ENCODE data around the gene SPATA2. TPM values are rescaled to one million over a fixed set of nuclear protein-coding genes. Genes with fewer than 3 reads are reported as not detected.

The SPATA2 gene
- total RNA-seq, 4 donors from 2014 or later = 1.7 to 3.0 (median 1.9) TPM

DNA sequence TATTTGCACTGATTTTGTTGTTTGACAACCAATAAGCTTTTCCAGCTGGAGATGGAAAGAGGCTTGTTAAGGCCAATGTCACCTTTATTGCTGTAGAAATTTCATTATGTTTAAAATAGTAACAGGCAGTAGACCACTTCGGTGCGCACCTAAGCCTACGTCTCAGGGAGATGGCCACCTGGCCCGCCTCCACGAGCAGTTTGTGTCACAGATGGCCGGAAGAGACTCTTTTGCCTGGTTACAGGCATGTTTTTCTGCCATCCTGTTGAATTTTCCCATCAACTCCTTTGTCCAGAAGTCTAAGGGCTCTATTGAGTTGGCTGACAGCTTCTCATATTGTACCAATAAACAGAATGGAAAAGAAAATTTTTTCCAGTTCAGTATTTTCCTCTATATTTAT lies 51.7 kb downstream of the SPATA2 start:
- TF ChIP-seq, protein P1, sequence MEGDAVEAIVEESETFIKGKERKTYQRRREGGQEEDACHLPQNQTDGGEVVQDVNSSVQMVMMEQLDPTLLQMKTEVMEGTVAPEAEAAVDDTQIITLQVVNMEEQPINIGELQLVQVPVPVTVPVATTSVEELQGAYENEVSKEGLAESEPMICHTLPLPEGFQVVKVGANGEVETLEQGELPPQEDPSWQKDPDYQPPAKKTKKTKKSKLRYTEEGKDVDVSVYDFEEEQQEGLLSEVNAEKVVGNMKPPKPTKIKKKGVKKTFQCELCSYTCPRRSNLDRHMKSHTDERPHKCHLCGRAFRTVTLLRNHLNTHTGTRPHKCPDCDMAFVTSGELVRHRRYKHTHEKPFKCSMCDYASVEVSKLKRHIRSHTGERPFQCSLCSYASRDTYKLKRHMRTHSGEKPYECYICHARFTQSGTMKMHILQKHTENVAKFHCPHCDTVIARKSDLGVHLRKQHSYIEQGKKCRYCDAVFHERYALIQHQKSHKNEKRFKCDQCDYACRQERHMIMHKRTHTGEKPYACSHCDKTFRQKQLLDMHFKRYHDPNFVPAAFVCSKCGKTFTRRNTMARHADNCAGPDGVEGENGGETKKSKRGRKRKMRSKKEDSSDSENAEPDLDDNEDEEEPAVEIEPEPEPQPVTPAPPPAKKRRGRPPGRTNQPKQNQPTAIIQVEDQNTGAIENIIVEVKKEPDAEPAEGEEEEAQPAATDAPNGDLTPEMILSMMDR (IDR thresholded peaks at IDR 0.05; ENCODE audit: low read depth) = no peak

DNA sequence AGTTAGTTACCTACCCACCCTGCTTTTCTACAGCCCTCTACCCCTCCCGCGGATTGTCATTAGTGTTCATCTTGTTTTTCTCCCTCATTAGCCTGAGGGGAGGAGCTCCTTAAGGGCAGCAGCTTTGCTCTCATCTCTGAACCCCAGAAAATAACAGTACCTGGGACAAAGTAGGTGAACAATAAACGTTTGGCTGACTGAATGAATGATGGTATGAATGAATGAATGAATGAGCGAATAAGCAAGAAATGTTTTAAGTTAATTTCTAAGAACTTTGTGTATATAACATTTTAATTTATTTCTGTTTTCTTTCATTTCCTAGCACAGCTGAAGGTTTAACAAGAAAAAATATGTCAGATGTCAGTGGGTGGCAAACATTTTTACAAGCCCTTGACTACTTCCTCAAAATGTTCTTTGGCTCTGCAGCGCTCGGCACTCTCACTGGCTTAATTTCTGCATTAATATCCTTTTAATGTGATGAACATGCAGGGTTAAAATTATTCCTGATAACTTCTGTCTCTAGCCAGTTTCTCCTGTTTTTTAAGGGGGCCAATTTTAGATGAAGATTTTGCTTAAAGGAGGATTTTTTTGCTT lies 52.6 kb downstream of the SPATA2 start:
- TF ChIP-seq, protein P1 (IDR thresholded peaks at IDR 0.05; ENCODE audit: low read depth) = no peak

DNA sequence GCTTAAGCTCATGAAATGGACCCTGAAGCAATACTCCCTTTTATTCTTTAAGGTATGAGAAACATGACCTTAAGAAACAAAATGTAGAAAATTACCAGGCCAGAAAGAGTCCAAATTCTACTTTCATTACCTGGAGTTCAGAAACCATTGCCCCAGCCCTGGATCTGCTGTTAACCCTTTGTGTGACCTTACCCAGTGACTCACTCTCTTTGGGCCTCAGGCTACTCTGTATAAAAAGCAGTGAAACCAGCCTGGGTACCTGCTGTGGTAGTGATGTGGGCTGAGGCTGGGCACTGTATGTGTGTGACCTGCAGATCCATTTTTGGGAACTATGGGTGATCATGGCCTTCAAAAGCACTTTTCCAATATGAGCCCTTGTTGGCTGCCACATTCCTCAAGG lies 55.5 kb downstream of the SPATA2 start:
- TF ChIP-seq, protein P1 (IDR thresholded peaks at IDR 0.05; ENCODE audit: low read depth) = no peak

DNA sequence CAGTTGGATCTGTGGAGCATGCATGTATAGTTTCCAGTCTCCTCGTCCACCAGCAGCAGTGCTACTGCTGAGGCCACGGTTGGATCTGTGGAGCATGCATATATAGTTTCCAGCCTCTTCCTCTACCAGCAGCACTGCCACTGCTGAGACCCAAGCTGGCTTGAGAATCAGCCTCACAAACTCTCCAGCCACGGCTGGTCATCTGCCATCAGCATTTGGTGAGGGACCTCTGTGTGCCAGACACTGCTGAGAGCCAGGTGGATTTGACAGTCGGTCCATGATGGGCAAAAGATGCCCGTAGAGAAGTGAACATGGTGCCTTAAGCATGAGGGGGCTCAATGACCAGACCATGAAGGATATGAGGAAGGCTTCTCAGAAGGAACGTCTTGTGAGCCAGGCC lies 56.3 kb downstream of the SPATA2 start:
- TF ChIP-seq, protein P1 (IDR thresholded peaks at IDR 0.05; ENCODE audit: low read depth) = no peak

DNA sequence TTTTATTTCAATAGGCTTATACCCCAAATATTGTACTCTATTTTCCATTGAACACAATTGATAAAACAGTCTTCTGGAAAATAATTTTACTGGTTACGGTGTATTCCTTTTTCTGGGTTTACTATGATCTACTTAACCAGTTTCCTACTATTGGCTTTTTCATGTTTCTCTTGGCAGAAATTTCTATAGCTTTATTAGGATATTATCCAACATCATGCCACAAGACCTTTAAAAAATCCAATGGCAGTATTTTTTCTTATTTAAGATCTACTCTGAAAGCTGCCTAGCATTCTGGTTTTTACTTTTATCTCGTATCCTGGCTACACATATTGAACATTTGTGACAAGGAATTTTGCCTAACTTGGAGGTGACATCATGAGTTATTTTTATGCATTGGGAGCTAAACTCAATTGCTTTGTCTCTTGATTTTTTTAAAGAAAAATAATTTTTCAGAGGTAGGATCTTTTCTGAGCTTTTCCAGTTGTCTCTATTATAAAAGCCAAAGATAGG lies 57.2 kb downstream of the SPATA2 start:
- TF ChIP-seq, protein P1 (IDR thresholded peaks at IDR 0.05; ENCODE audit: low read depth) = no peak

- TF ChIP-seq, protein P1 (IDR thresholded peaks at IDR 0.05; ENCODE audit: low read depth) = no peak
Observed at GRCh38 chr20:49856904-49857303, 58.4 kb downstream of the SPATA2 start.

DNA sequence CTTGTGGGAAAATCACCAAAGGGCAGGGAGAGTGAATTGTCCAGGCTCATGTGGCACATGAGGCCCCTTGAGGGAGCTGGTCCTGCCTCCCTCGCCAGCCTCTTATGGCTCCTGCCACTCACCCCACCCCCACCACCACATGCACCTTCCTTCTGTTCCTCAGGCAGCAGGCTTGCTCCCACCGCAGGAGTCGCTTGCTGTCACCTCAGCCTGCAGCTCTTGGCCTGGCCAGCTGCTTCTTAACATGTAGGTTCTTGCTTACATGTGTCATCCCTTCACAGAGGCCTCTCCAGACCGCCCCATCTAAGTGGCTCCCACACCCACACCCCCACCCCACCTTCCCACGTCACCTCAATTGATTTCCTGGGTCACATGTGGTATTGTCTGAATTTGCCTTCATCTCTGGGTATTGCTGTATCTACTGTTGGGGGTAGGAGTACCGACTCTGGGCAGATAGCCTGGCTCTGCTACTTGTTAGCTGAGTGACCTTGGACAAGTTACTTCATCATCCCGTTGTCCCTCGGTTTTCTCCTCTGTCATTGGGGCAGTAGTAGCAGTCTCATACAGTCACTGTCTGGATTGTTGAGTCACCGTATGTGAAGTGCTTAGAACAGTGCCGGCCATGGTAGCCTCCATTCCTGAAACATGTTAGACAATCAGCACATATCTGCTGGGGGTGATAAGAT lies 61.0 kb downstream of the SPATA2 start:
- TF ChIP-seq, protein P1 (IDR thresholded peaks at IDR 0.05; ENCODE audit: low read depth) = no peak

All from subcutaneous adipose tissue (tissue), 4 donors.